HG03565 (cell line): ENCODE results near the gene COL6A1.
"Not testable (repeated sequence)": the region's sequence is repeated elsewhere in the genome, so short reads cannot be mapped to it uniquely, and the experiment has no call there.

Source experiments
- ATAC-seq: cut with Tn5 transposase; IDR thresholded peaks from one replicate; pipeline ENCODE4 v1.9.1; 2021; ENCODE audit warnings: mild to moderate bottlenecking, moderate library complexity; ENCODE audit not compliant: unreplicated experiment

COL6A1 gene

DNA sequence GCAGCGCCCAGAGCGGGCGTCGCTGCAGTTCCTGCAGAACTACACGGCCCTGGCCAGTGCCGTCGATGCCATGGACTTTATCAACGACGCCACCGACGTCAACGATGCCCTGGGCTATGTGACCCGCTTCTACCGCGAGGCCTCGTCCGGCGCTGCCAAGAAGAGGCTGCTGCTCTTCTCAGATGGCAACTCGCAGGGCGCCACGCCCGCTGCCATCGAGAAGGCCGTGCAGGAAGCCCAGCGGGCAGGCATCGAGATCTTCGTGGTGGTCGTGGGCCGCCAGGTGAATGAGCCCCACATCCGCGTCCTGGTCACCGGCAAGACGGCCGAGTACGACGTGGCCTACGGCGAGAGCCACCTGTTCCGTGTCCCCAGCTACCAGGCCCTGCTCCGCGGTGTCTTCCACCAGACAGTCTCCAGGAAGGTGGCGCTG is 22.0 kb downstream of the COL6A1 start:
- no peak for ATAC-seq

DNA sequence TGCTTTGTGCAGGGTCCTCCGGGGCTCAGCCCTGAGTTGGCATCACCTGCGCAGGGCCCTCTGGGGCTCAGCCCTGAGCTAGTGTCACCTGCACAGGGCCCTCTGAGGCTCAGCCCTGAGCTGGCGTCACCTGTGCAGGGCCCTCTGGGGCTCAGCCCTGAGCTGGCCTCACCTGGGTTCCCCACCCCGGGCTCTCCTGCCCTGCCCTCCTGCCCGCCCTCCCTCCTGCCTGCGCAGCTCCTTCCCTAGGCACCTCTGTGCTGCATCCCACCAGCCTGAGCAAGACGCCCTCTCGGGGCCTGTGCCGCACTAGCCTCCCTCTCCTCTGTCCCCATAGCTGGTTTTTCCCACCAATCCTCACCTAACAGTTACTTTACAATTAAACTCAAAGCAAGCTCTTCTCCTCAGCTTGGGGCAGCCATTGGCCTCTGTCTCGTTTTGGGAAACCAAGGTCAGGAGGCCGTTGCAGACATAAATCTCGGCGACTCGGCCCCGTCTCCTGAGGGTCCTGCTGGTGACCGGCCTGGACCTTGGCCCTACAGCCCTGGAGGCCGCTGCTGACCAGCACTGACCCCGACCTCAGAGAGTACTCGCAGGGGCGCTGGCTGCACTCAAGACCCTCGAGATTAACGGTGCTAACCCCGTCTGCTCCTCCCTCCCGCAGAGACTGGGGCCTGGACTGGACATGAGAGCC is 22.7 kb downstream of the COL6A1 start:
- no peak for ATAC-seq

DNA sequence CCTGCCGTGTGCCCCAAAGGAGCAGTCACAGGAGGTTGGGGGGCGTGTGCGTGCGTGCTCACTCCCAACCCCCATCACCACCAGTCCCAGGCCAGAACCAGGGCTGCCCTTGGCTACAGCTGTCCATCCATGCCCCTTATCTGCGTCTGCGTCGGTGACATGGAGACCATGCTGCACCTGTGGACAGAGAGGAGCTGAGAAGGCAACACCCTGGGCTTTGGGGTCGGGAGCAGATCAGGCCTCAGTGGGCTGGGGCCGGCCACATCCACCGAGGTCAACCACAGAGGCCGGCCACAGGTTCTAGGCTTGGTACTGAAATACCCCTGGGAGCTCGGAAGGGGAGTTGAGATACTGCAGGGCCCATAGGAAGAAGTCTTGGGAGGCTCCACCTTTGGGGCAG is 23.5 kb downstream of the COL6A1 start:
- no peak for ATAC-seq

DNA sequence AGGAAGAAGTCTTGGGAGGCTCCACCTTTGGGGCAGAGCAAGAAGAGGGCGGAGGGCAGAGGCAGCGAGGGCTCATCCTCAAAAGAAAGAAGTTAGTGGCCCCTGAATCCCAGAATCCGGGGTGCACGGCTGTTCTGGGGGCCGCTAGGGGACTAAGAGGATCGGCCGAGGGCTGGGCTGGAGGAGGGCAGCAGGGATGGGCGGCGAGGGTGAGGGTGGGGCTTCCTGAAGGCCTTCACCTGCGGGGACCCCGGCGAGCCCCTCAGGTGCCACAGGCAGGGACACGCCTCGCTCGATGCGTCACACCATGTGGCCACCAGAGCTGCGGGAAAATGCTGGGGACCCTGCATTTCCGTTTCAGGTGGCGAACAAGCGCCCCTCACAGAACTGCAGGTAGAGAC is 23.9 kb downstream of the COL6A1 start:
- ATAC-seq, result no peak

DNA sequence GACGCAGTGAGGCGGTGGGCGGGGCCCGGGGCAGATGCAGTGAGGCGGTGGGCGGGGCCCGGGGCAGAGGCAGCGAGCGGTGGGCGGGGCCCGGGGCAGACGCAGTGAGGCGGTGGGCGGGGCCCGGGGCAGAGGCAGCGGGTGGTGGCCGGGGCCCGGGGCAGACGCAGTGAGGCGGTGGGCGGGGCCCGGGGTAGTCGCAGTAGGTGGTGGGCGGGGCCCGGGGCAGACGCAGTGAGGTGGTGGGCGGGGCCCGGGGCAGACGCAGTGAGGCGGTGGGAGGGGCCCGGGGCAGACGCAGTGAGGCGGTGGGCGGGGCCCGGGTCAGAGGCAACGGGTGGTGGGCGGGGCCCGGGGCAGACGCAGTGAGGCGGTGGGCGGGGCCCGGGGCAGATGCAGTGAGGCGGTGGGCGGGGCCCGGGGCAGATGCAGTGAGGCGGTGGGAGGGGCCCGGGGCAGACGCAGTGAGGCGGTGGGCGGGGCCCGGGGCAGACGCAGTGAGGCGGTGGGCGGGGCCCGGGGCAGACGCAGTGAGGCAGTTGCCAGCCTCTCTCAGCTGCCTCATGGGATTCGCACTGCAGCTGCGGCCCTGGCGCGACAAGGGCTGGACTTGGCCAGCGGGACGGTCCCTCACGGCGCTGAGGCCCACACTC is 24.4 kb downstream of the COL6A1 start:
- not testable (repeated sequence) for ATAC-seq

DNA sequence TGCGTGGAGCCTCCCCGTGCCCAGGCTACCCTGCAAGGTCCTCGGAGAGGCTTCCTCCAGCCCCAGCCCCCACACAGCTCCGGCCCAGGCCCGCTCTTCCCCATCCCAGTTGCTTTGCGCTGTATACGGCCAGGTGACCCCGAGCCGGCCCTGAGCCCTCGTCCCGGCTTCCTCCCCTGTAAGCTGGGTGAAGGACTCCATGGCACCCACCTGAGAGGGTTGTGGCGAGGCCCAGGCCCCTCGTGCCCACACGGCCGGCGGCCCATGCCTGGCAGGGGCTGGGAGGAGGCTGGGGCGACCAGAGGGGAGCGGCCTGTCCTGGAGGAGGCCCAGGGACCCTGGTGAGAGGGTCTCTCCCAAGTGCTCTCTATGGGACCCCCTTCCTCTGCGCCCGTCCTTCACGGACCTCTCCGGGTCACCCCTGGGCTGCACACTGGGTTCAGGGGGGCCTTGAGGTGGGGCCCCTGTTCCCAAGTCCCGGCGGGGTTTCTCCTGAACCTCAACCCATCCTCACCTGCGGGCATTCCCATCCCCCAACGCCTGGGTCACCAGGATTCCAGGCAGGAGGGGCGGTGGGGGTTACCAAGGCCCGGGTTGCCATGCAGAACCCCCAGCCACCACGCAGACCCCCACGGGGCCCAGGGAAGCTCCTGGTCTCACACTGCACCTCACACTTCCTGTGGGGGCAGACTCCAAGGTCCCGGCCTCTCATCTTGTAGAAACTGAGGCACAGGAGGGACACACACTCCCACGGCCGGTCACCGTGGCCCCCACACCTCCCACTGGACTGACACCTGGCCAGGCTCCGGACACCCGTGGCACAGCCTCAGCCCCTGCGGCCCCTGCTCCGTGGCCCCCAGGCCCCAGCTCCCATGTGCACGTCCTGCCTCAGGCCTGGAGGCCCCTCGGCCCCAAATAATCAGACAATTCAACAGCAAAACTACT is 25.2 kb downstream of the COL6A1 start:
- no peak for ATAC-seq

DNA sequence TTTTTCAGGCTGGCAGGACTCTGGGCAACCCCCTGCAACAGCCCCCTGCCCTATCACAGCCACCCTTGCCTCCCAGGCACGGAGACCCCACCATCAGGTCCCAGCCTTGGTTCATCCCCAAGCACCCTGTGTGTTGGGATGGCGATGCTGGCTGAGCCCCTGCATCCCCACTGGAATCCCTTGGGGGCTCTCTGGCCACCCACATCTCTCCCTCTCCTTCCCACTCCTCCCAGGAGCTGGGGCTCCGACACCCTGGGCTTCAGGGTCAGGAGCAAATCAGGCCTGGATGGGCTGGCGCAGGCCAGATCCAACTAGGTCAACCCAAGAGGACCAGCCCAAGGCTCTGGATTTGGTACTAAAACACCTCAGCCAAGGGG is 25.9 kb downstream of the COL6A1 start:
- ATAC-seq, result no peak

DNA sequence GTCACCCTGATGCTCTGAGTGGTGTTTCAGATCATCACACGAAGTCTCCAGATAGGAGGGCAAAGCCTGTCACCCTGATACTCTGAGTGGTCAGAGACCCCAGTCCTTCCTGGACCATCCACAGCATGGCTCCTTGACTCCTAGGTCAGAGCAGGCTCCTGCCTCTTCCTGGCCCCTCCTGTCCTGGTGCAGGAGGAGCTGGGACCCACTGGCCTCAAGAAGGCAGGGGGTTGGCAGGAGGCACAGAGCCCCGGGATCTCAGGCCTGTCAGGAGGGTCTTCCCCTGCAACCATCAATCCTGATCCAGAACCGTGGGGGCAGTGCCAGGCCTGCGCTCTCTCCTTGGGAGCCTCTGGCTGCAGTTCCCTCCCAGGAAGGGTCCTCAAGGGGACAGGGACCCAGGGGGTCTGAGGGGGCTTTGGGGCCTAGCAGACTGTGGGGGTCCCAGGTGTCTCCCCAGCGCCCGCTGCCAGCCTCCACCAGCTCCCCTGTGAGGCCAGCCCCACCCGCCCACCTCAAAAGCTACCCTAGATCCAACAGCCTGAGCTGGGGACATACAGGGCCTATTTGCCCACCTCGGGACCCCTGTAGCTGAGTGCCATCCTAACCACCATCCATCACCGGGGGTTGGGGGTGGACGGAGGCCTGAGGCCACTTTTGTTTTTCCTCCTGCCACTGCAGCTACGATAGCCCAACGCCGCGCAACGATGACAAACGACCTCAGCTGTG is 27.5 kb downstream of the COL6A1 start:
- no peak for ATAC-seq

DNA sequence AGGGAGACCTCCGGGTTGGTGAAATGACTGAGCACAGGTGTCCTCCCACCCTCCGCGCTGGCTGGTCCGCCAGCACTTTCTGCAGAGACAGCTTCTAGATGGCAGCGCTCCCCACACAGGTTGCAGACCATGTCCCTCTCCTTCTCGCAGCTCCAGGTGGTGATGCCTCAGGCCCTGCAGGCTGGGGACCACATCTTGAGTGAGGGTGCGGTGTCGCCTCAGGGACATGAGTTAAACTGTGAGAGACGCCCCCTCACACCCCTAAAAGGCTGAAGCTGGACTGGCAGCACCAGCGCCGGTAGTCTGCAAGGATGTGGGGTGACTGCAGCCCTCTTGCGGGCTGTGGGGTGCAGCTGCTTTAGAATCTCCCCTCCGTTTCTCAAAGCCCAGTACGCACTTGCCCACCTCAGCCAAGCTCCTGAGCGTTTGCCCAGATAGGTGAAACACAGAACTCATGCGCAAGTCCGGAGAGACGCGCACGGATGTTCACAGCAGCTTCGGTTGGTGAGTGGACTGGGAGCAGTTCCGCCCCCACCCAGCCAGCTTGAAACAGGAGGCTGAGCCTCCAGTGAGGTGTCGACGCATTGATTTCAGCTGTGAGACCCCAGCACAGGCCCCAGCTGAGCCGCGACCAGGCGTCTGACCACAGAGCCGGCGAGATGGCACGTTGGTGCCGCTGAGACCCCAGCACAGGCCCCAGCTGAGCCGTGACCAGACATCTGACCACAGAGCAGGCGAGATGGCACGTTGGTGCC is 28.6 kb downstream of the COL6A1 start:
- no peak for ATAC-seq

DNA sequence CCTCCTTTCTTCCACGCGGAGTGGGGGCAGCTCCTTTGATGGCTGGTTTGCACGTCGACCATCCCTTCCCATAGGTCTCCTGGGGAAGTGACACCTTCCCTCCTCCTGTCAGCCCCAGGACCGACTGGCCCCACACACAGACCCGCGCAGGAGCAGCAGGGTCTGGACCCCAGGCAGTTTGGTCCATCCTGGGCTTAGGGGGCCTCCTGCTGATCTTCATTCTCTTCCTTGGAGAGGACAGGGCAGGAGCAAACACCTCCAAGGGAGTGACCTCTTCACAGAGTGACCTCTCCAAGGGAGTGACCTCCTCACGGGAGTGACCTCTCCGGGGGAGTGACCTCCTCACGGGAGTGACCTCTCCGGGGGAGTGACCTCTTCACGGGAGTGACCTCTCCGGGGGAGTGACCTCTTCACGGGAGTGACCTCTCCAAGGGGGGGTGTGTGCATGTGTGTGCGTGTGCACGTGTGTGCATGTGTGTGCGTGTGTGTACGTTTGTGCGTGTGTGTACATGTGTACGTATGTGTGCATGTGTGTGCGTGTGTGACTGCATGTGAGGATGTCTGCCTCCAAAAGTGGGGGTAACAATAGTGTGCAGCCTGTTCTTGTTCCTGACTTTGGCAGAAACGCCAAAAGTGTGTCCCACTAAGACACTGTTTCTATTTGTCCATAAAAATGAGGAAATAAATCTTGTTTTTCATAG is 29.8 kb downstream of the COL6A1 start:
- no peak for ATAC-seq

DNA sequence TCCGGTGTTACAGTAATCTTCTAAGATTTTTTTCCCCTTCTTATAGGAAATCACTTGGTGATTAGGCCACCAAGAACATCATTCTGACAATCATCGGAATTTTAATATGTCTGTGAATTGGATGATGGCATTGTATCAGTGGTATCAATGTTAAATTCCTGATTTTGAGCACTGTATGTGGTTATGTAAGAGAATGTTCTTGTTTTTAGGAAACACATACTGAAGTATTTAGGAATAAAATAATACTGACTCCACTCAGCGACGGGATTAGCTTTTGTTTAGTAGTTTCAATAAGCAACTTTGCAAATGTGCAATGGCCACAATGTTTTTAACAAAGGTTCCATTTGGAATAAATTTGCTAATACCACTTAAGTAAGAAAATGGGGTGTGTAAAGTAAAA is 30.6 kb downstream of the COL6A1 start:
- ATAC-seq, result no peak

DNA sequence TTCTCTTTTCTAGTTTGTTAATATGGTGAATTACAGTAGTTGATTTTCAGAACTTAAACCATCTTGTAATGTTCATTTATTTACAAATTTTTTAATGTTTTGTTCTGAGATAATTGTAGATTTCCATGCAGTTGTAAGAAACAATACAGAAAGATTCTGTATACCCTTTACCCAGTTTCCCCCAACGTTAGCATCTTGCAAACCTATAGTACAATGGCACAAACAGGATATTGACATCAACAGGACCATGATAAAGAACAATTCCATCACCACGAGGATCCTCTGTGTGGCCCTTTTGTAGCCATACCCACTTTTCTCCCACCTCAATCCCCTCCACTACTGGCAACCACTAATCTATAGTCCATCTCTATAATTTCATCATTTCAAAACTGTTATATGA is 33.3 kb downstream of the COL6A1 start:
- ATAC-seq, result no peak

DNA sequence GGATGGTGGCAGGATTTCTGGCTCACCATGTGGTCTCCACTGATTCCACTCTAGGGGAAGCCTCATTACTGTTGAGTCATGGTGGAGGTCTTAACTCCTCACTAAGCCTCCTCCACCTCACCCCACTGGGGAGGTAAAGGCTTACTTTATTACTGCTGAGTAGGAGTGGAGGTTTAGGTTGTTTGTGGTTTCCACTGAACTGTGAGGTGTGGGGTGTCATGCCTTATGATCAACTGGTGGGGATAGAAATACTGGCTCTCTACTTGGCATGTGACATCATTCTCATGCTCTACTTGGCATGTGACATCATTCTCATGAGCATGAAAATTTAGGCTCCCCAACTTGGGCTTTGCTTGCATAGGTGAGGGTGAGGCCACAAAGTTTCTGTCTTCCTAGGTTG is 35.6 kb downstream of the COL6A1 start:
- ATAC-seq, result no peak

DNA sequence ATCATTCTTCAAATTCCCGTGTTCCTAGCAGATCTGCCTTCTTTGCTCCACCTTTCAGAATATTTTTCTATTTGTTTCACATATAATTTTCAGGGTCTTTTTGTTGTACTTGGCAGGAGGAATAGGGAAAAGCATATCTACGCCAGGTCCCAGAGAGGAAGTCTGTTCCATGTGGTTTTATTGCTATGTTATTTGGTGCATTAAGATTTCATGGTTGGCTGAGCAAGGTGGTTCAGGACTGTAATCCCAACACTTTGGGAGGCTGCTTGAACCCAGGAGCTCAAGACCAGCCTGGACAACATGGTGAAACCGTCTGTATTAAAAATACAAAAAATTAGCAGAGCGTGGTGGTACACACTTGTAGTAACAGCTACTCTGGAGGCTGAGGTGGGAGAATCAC is 36.1 kb downstream of the COL6A1 start:
- ATAC-seq, result no peak

DNA sequence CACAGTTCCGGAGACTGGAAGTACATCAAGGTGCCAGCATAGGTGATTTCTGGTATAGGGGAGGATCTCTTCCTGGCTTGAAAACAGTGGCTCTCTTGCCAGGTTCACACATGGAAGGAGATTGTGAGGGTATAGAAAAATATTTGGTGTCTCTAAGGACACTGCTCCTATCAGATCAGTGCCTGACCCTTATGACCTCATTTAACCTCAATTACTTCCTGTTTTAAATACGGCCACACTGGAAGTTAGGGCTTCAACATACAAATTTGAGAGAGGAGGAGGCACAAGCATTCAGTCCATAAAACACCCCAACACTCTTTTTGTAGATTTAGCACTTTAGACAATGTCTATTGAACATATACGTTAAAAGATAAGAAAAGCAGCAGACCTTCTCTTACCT is 37.0 kb downstream of the COL6A1 start:
- no peak for ATAC-seq

DNA sequence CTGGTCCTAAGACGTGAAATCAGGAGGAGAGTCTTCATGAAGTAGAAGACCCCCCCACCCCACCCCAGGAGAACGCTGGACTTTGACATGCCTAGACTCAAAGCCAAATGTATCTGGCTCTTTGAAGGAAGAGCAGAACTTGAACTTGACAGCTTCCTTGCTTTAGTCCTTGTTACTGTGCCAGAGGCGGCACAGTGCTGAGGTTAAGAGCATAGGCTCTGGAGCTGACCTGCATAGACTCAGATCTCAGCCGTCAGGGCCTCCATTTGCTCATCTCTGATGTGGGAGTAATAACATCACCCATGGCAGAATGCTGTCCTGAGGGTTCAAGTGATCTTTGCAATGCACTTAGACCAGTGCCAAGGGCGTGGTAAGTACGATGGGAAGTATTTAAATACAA is 39.0 kb downstream of the COL6A1 start:
- no peak for ATAC-seq

DNA sequence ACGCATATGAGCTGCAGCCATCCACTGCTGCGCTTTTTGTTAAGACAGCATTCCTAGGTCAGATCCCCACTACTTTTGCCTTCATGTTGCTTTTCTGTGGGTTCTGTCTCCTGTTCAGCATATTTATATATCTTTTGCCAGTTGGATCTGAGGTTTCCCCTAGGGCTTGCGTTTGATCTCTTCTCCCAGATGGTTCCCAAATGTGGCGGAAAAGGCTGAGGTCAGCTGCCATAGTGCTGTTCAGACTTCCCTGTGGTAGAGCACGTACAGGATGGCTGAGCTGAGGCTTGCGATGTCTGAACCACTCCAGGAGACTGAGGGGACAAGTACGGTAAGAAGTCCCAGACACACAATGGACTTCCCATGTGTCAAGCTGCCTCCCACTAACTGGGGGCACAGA is 39.8 kb downstream of the COL6A1 start:
- ATAC-seq, result no peak

DNA sequence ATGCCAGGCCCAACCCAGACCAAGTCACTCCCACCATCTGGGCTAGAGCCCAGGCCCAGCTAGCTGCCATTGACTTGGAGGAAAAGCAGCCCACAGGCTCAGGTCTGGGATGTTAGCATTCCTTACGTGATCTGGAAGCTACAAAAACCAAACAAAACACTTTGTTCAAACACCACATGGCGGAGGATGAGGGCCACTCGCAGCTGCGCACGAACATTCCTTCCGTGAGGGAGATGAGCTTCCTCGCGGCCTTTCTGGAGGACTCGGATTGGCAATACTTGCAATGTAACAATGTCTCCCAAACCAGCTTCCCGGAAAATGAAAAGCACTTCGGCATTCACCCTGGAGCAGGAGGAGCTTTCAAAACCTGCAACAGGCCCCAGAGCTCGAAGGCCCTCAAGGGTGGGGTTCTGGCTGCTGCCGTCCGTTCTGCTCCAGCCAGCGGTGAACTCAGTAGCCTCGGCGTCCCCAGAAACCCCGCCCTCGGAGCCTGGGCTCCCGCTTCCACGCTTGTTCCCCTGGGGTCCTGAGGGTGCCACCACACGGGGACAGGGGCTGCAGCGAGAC is 40.5 kb downstream of the COL6A1 start:
- ATAC-seq, result no peak
